Loucy (cell line): ENCODE results near the gene C2orf92.

ENCODE experiments used
- H2AFZ ChIP-seq: fragments of 200-600 bp; sonication (generic); 2 replicates; pipeline ENCODE4 v1.6.0; 2016; ENCODE audit warnings: antibody characterized with exemption, mild to moderate bottlenecking, low read length, moderate library complexity
- H3F3A ChIP-seq: fragments of 200-600 bp; 2 replicates; pipeline ENCODE4 v1.6.0; 2016; ENCODE audit warnings: antibody characterized with exemption, low read depth, mild to moderate bottlenecking
- H3K27me3 ChIP-seq: fragments of 200-600 bp; sonication (generic); 2 replicates; pipeline ENCODE4 v1.6.1; 2014; ENCODE audit warnings: low read length, mild to moderate bottlenecking; ENCODE audit not compliant: insufficient read depth, poor library complexity, severe bottlenecking
- H3K36me3 ChIP-seq: fragments of 200-600 bp; sonication (generic); 2 replicates; pipeline ENCODE4 v1.6.1; 2016; ENCODE audit warnings: low read length; ENCODE audit not compliant: insufficient read depth
- H3K4me1 ChIP-seq: fragments of 200-600 bp; sonication (generic); 2 replicates; pipeline ENCODE4 v1.5.1; 2014; ENCODE audit warnings: low read length, mild to moderate bottlenecking; ENCODE audit not compliant: insufficient read depth, poor library complexity, severe bottlenecking
- H3K4me2 ChIP-seq: fragments of 200-600 bp; sonication (generic); 2 replicates; pipeline ENCODE4 v1.6.0; 2014; ENCODE audit warnings: antibody characterized with exemption, low read length, low read depth, mild to moderate bottlenecking; ENCODE audit not compliant: poor library complexity, severe bottlenecking
- H3K4me3 ChIP-seq: fragments of 200-600 bp; sonication (generic); 2 replicates; pipeline ENCODE4 v1.5.1; 2014; ENCODE audit warnings: low read length, mild to moderate bottlenecking, mixed read lengths; ENCODE audit not compliant: poor library complexity, severe bottlenecking
- H3K79me2 ChIP-seq: fragments of 200-600 bp; sonication (generic); 2 replicates; pipeline ENCODE4 v1.6.1; 2014; ENCODE audit warnings: low read length; ENCODE audit not compliant: insufficient read depth
- H3K9ac ChIP-seq: fragments of 200-600 bp; sonication (generic); 2 replicates; pipeline ENCODE4 v1.6.0; 2014; ENCODE audit warnings: mild to moderate bottlenecking, low read depth, low read length, moderate library complexity; ENCODE audit not compliant: poor library complexity, severe bottlenecking
- H3K9me2 ChIP-seq: fragments of 200-600 bp; sonication (generic); replicated peaks from 2 replicates; pipeline ENCODE4 v1.6.1; 2016; ENCODE audit warnings: low read depth, low read length, mixed read lengths
- H3K9me3 ChIP-seq: fragments of 200-600 bp; sonication (generic); 2 replicates; pipeline ENCODE4 v1.6.1; 2014; ENCODE audit warnings: mild to moderate bottlenecking, antibody characterized with exemption, low read length, low read depth; ENCODE audit not compliant: insufficient read depth
- H4K20me1 ChIP-seq: fragments of 200-600 bp; sonication (generic); 2 replicates; pipeline ENCODE4 v1.6.0; 2014; ENCODE audit warnings: antibody characterized with exemption, low read length, mild to moderate bottlenecking; ENCODE audit not compliant: insufficient read depth, poor library complexity, severe bottlenecking
- CTCF ChIP-seq: fragments of 200-600 bp; sonication (generic); conservative IDR thresholded peaks from 2 replicates; pipeline ENCODE4 v1.5.1; 2014; ENCODE audit warnings: mild to moderate bottlenecking, antibody characterized with exemption, low read length
- EZH2phosphoT487 ChIP-seq: fragments of 200-600 bp; IDR thresholded peaks from 2 replicates; pipeline ENCODE4 v1.6.1; 2018; ENCODE audit warnings: antibody characterized with exemption, mild to moderate bottlenecking, moderate library complexity, borderline replicate concordance

The C2orf92 gene

GRCh38 chr2:97699765-97700444 is 30.4 kb downstream of the C2orf92 start:
- peak overlapping the region; percentile 0 for H3K9ac ChIP-seq
- peak overlapping the region; percentile 59 for H2AFZ ChIP-seq
- TF ChIP-seq EZH2phosphoT487 (no peak), CTCF (peak; percentile 75)

GRCh38 chr2:97701186-97701585 is 31.7 kb downstream of the C2orf92 start:
- Histone ChIP-seq H2AFZ (peak overlapping the region; percentile 39; the same call in 1 of the 2 replicates), H3K9ac (peak overlapping the region; percentile 64), H3K4me2 (peak overlapping the region; percentile 56), H3K79me2 (no peaks in the 10 kb centered on the region), H4K20me1 (no peaks in the 10 kb centered on the region), H3K9me3 (no peaks in the 10 kb centered on the region), H3F3A (no peaks in the 10 kb centered on the region), H3K36me3 (no peaks in the 10 kb centered on the region), H3K9me2 (no peaks in the 10 kb centered on the region), H3K27me3 (no peaks in the 10 kb centered on the region), H3K4me1 (peaks cover 31% of the 10 kb centered on the region), H3K4me3 (peak overlapping the region; percentile 24)
- TF ChIP-seq EZH2phosphoT487 = no peak
- TF ChIP-seq CTCF = no peak

More at GRCh38 chr2:97699765-97700444, 30.4 kb downstream of the C2orf92 start:
- no peaks in the 10 kb centered on the region for H3K27me3 ChIP-seq
- H3K79me2 ChIP-seq = no peaks in the 10 kb centered on the region
- no peaks in the 10 kb centered on the region for H3K9me2 ChIP-seq
- H3K9me3 ChIP-seq = no peaks in the 10 kb centered on the region
- H4K20me1 ChIP-seq = no peaks in the 10 kb centered on the region
- no peak overlapping the region for H3K4me3 ChIP-seq
- no peaks in the 10 kb centered on the region for H3F3A ChIP-seq
- no peaks in the 10 kb centered on the region for H3K36me3 ChIP-seq
- peaks cover 31% of the 10 kb centered on the region for H3K4me1 ChIP-seq
- H3K4me2 ChIP-seq = peak overlapping the region; percentile 13

- H3K4me2 ChIP-seq = peak overlapping the region; percentile 56
- H3K9me2 ChIP-seq = no peaks in the 10 kb centered on the region
- H3K36me3 ChIP-seq = no peaks in the 10 kb centered on the region
- peaks cover 28% of the 10 kb centered on the region for H3K4me1 ChIP-seq
- peak overlapping the region; percentile 24 for H3K4me3 ChIP-seq
- peak overlapping the region; percentile 1; the same call in 1 of the 2 replicates for H2AFZ ChIP-seq
- TF ChIP-seq EZH2phosphoT487 (no peak), CTCF (no peak)
- H3K27me3 ChIP-seq = no peaks in the 10 kb centered on the region
- H3K79me2 ChIP-seq = no peaks in the 10 kb centered on the region
- H4K20me1 ChIP-seq = no peaks in the 10 kb centered on the region
- H3F3A ChIP-seq = no peaks in the 10 kb centered on the region
- H3K9ac ChIP-seq = peak overlapping the region; percentile 64
- H3K9me3 ChIP-seq = no peaks in the 10 kb centered on the region
Observed at GRCh38 chr2:97701851-97702465, 32.4 kb downstream of the C2orf92 start.
